GM21576 (cell line): ENCODE data around the gene SLC12A3.
A peak's percentile ranks its signal among the peaks of the same experiment; 100 is the strongest.
"Not testable (repeated sequence)": the region's sequence is repeated elsewhere in the genome, so short reads cannot be mapped to it uniquely, and the experiment has no call there.

Experiments
- ATAC-seq: cut with Tn5 transposase; IDR thresholded peaks from one replicate; pipeline ENCODE4 v1.9.1; 2021; ENCODE audit warnings: mild to moderate bottlenecking, moderate library complexity; ENCODE audit not compliant: unreplicated experiment

Gene SLC12A3

GRCh38 chr16:56868766-56869165, 3.8 kb downstream of the SLC12A3 start:
- not testable (repeated sequence) for ATAC-seq

DNA sequence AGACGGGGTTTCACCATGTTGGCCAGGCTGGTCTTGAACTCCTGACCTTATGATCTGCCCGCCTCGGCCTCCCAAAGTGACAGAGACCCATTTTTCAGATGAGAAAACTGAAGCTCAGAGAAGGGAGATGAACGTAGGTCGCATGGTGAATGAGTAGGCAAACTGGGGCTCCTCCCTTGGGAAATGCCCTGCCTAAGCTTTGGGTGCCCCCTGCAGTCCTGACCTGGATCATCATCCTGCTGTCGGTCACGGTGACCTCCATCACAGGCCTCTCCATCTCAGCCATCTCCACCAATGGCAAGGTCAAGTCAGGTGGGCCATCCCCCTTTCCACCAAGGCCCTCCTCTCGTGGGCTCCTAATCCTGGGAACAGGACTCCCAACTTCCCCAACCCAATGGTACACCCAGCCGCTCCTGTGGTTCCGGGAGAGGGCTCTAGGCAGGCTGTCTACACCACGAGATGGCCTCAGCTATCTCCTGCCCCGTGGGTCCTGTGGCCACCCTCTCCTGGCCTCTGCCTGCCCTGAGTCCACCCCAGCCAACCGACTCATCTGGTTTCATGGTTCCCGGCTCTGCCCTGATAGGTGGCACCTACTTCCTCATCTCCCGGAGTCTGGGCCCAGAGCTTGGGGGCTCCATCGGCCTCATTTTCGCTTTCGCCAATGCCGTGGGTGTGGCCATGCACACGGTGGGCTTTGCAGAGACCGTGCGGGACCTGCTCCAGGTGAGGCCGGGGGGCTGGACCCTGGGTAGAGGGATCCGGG, 4.7 kb downstream of the SLC12A3 start:
- ATAC-seq, result no peak

DNA sequence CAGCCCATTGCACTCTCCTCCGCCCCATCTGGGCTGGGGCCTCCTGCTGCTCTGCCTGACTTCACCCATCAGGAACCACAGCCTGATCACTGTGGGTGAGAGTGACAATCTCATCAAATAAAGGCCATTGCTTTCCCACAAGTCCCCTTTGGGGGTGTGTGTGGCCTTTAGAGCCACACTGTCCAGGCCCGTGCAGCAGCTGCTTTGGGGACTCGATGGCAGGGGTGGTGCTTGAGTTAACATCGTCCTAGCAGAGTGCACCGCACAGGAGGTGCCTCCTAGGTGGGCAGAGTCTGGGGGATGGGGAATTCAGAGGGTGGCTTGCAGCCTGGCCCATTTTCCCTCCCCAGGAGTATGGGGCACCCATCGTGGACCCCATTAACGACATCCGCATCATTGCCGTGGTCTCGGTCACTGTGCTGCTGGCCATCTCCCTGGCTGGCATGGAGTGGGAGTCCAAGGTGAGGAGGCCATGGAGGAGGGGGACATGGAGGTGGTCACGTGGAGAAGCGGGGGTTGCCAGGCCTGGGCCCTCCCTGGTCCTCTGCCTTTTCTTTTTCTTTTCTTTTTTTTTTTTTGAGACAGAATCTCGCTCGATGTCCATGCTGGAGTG, 5.4 kb downstream of the SLC12A3 start:
- no peak for ATAC-seq

DNA sequence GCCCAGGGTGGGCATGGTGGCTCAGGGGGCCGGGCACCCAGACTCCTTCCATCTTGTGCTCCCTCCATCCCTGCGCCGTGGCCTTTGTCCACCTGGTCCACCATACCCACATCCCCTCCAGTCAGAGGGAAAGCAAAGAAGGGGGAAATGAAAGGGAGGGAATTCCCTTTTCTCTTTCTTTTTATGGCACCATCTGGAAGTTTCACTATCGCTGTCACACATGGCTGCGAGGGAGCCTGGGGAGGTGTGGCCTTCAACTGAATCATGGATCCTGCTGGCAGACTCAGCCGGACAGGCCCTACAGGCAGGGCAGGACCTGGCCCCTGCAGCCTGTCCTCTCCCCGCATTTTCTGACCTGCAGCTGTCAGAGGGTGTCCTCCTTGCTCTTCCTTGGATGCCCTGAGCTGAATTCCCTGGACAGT, 6.2 kb downstream of the SLC12A3 start:
- ATAC-seq, result no peak

DNA sequence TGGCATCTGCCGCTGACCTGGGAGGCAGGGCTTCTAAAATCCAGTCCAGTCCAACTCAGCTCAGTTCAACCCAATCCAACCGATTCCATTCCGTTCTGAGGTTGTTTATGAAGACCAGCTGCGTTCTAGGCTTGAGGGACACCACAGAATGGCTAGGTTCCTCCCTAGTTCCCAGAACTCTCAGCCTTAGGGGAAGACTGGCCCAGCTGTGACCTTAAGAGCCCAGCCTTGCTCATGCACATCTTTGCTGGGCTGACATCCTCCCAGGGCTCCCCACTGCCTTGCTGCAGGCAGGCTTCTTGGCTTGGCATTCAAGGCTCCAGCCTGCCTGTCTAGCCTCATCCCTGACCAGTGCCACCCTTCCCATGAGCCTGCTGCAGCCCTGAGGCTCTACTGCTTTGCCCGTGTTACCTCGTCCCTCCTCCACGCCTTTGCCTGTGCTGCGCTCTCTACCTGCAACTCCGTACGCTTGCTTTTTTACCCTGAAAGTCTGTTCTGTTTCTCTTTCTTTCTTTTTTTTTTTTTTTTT, 7.9 kb downstream of the SLC12A3 start:
- ATAC-seq, result no peak

GRCh38 chr16:56874800-56875199, 9.8 kb downstream of the SLC12A3 start:
- no peak for ATAC-seq

DNA sequence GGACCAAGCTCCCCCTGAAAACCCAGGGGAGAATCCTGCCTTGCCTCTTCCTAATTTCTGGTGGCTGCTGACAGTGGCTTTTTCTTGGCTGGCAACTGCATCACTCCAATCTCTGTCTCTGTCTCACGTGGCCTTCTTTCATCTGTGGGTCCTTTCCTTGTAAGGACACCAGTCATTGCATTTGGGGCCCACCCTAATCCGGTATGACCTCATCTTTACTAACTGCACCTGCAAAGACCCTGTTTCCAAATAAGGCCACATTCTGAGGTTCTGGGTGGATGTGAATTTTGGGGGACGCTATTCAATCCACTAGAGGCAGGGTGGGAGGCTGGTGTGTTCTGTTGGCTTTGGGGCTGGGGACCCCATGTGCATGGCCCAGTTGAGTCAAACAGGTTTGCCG, 11.0 kb downstream of the SLC12A3 start:
- no peak for ATAC-seq

DNA sequence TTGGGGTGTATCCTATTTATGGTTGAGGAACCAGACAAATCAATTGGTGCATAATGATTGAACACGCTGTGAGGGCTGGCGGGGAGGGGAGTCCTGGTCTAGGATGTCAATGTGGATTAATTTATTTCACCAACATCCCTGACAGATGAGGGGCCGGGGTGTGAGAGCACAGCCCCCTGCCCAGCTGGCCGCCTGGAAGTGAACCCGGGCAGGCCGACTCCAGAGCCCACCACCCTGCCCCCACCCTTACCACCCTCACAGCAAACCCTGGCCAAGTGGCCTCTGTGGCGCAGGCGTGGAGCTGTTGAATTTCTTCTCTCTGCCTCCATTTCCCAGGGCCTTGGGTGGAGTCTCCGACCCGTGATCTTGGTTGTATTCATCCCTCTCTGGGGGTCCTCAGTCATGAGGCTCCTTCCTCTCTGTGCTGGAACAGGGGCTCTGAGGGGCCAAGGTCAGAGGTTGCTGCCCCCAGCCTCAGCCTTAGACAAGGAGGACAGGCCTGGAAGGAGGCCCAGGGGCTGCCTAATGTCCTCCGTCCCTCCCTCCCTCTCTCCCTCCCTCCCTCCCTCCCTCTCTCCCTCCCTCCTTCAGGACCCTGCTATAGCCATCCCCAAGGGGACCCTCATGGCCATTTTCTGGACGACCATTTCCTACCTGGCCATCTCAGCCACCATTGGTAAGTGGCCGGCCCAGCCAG, 12.6 kb downstream of the SLC12A3 start:
- no peak for ATAC-seq

DNA sequence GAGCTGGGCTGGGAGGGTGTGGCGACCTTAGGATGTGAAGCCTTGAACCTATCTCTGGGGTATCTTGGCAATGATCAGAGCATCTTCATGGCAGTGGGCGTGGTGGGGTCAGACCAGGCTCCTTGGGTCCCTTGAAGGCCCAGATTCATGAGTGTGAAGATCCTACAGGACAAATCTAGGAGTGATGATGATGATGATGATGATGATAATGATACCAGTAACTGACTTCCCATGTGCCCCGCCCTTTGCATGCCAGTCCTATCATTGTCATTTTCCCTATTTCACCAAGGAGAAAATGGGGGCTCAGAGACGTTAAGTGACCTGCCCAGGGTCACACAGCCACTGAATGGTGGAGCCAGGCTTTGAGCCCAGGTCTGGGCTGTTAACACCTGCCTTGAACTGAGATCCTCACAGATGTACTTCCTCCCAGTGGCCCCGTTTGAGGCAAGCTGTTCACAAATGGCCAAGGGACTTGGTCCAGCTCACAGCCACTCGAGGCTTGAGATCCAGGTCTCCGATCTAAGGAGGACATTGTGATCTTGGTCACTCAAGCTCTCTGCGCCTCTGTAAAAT, 13.4 kb downstream of the SLC12A3 start:
- ATAC-seq, result no peak

- ATAC-seq, result no peak
Measured at GRCh38 chr16:56879276-56879675, 14.3 kb downstream of the SLC12A3 start.

GRCh38 chr16:56880176-56880575, 15.2 kb downstream of the SLC12A3 start:
- ATAC-seq, result no peak

DNA sequence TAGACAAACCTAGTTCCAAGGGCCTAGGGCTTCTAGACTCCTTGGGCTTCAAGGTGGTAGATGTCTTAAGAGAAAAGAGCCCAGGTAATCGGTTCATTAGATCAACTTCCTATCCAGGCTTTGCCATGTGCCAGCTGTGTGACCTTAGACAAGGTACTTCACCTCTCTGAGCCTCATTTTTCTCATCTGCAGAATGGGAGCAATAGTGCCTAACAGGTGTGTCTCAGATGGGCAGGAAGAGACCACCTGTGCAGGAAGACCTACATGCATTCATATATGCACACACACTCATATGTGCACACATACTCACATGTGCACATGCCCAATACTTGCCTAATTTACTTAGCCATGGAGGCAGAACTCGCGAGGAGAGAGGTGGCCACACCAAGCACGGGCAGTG, 15.7 kb downstream of the SLC12A3 start:
- no peak for ATAC-seq

GRCh38 chr16:56882077-56882800, 17.2 kb downstream of the SLC12A3 start:
- no peak for ATAC-seq

- no peak for ATAC-seq
Measured at GRCh38 chr16:56883586-56883985, 18.6 kb downstream of the SLC12A3 start.

- ATAC-seq, result no peak
Measured at GRCh38 chr16:56884026-56884582, 19.1 kb downstream of the SLC12A3 start.

DNA sequence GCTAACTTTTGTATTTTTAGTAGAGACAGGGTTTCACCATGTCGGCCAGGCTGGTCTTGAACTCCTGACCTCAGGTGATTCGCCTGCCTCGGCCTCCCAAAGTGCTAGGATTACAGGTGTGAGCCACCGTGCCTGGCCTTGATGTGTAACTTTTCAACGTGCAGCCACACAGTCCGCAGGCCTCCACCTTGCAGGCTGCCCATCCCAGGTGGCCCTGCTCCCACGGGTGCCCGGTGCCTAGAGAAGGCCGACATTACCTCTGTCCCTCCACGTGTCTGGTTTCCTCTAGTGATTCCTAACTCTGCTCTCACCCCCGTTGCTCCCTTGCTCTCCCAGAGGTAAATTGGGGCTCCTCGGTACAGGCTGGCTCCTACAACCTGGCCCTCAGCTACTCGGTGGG, 19.9 kb downstream of the SLC12A3 start:
- not testable (repeated sequence) for ATAC-seq

- no peak for ATAC-seq
Measured at GRCh38 chr16:56885446-56886162, 20.6 kb downstream of the SLC12A3 start.

- no peak for ATAC-seq
Measured at GRCh38 chr16:56886296-56886695, 21.3 kb downstream of the SLC12A3 start.

GRCh38 chr16:56886826-56887225, 21.8 kb downstream of the SLC12A3 start:
- no peak for ATAC-seq

DNA sequence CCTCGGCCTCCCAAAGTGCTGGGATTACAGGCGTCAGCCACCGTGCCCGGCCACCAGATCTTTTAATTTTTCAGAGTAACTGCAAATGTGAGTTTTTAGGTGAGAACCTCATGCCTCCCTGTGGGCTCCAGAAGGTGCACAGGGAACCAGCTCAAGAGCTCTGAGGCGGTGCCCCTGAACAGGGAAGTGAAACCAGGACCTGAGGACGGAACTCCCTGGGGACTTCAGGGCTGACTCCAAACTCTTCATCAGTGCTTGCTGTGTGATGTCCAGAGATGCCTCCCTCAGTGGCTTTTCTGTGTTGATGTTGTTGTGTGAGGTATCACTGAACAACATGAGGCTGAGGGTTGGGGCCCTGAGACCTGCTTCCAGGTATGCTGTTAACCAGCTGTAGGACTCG, 23.8 kb downstream of the SLC12A3 start:
- peak; percentile 55 for ATAC-seq
